ENCODE results near the gene GNB1L. TPM values are rescaled to one million over a fixed set of nuclear protein-coding genes. Genes with fewer than 3 reads are reported as not detected.

The GNB1L gene
- total RNA-seq, 1 donor = 5.2 TPM

DNA sequence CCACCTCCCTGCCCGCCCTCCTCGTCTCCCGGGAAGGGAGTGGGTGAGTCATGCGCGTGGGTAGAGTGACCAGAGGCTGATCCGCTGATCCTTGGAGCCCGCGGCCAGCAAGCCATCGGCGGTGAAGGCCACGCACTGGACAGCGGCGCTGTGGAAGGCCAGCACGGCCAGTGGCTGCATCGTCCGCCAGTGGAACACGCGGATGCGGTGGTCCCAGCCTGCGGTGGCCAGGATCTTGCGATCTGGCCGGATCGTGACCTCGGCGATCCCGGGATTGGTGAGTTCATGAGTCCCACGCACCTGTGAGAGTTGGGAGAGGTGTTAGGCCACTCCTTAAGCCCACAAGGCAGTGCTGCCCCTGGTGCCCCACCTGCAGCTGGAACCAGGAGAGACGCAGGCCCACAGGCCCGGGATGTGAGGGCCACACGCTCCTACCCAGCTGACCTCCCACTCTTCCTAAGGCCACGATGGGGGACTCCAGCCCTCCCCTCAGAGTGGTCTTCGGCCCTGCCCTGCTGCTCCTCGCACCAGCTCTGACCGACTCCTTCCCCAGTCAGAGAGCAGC is 65.9 kb downstream of the GNB1L start:
- H3K4me3 ChIP-seq (ENCODE audit: low read depth, low read length) = no peak overlapping the region
- TF ChIP-seq CTCF (IDR thresholded peaks at IDR 0.05; ENCODE audit: insufficient read depth, low read depth, low read length) = no peak
- no peak for DNase-seq (ENCODE audit: low read depth)

GRCh38 chr22:19787849-19788141 is 66.9 kb downstream of the GNB1L start:
- no peak overlapping the region for H3K4me3 ChIP-seq (ENCODE audit: low read depth, low read length)
- TF ChIP-seq CTCF (IDR thresholded peaks at IDR 0.05; ENCODE audit: insufficient read depth, low read depth, low read length) = no peak

DNA sequence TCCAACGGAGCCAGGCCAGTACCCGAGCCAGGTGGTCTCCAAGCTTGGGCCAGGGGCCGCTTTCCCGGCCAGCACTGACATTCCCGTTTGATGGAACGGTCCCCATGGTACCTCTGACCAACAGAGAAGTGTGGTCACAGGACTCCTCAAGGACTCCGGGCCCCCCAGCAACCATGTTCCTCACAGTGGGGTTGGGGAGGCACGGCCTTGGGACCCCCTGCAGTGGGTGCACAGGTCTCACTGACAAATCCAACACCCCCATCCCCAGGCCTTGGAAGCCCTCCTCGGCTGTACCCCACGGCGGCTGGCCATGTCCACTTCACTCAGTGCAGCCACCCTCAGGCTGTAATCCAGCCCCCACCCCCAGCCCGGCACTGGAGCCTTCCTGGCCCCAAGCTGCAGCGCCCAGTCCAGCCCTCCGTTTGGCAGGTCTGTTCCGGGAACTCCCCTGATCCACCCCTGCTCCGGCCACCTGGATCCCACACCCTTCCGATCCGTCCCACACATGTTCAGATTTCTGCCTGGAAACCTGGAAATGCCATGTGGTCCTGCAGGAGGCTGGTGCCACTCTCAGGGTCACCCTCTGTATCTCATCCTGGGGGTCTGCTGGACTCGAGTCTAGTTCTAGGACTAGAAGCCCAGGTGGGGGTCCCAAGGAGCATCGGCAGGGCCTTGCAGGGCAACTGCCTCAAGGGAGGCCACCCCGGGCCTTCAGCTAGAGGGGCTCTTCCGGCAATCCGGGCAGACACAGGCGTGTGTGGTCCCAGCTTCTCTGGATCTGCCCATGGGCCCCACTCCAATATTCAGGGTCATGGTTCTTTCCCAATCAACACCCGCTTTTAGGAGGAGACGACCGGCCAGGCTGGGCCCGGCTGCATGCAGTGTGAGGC is 67.5 kb downstream of the GNB1L start:
- no peak for DNase-seq (ENCODE audit: low read depth)
- TF ChIP-seq CTCF (IDR thresholded peaks at IDR 0.05; ENCODE audit: insufficient read depth, low read depth, low read length) = no peak

More at GRCh38 chr22:19787849-19788141, 66.9 kb downstream of the GNB1L start:
- no peak for DNase-seq (ENCODE audit: low read depth)

GRCh38 chr22:19786264-19786585 is 68.4 kb downstream of the GNB1L start:
- TF ChIP-seq CTCF (IDR thresholded peaks at IDR 0.05; ENCODE audit: insufficient read depth, low read depth, low read length) = no peak
- no peak for DNase-seq (ENCODE audit: low read depth)
- H3K4me3 ChIP-seq (ENCODE audit: low read depth, low read length) = no peak overlapping the region

More for the DNA sequence above, 67.5 kb downstream of the GNB1L start:
- H3K4me3 ChIP-seq (ENCODE audit: low read depth, low read length) = no peak overlapping the region

DNA sequence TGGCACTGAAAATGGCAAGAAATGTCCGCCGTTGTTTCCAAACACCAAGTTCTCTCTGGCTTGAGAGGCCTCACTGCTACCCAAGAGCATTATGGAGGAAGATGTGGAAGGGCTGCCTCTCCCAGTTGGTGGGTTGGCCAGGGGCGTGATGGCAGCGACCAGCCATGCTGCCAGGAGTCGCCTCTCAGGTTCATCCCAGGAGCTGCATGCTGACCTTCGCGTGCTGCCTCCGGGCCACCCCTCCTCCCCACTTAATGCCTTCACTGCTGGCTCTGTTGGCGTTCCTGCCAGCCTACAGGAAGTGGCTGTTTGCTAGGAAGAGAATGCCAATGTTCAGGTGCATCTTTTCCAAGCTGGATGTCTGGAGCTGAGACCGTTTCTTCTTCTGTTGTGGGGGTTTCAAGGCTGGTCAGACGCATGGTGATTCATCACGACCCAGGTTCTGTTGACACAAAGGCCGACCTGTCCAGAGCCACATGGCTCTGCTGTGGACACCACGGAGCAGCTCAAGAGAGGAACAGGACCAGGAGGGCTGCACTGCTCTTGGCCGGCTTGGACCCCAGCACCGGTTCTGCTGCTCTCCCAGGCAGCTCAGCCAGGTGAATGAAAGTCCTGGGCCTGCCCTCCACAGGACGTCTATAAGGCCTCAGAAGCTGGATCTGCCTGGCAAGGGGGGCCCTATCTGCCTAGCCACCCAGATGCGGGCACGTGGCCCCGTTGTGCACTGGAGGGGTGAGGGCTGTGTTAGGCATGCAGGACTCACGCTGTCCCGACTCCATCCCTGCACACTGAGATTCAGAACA is 69.0 kb downstream of the GNB1L start:
- DNase-seq (ENCODE audit: low read depth) = no peak
- no peak for TF ChIP-seq CTCF (IDR thresholded peaks at IDR 0.05; ENCODE audit: insufficient read depth, low read depth, low read length)

DNA sequence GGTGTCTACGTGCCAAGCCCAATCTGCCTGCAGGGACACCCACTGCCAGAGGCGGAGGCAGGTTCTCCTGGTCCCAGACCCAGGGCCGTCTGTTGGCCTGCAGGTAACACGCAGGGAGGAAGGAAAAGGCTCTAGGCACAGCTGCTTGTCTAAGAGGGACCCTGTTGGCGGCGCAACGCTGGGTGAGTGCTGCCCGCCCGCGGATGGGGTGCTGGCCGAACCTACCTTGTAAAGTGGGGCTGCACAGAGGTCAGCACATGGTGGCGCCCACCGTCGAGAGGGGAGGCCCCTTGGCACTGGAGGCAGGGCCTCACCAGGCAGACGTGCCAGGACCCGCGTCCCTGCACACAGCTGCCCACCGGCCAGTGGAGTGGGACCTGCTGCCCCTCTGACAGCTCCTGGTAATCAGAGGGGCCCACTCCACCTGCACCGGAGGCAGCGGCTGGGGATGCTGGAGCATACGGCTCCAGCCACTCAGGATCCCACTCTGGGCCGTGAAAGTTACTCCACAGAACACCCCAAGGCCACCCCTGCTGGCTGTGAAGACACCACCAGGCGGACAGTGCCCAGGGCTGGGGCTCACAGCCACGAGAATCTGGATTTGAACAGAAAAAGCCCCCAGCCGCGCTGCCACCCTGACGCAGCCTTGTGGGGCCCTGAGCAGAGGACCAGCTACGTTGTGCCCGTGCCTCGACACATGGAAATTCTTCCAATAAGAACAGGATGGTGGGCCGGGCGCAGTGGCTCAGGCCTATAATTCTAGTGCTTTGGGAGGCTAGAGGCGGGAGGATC is 70.1 kb downstream of the GNB1L start:
- H3K4me3 ChIP-seq (ENCODE audit: low read depth, low read length) = no peak overlapping the region
- no peak for DNase-seq (ENCODE audit: low read depth)
- no peak for TF ChIP-seq CTCF (IDR thresholded peaks at IDR 0.05; ENCODE audit: insufficient read depth, low read depth, low read length)

More for the DNA sequence above, 69.0 kb downstream of the GNB1L start:
- H3K4me3 ChIP-seq (ENCODE audit: low read depth, low read length) = no peak overlapping the region

Data from fibroblast of villous mesenchyme (primary cell).